Measurements from ENCODE around the gene TMED1.

TMED1 gene

GRCh38 chr19:10808937-10809649 is 26.9 kb downstream of the TMED1 start:
- POLR2A ChIA-PET = no interaction called here
- CTCF ChIA-PET = no interaction called here
- DNase-seq (ENCODE audit: extremely low spot score) = no peak
- TF ChIP-seq ZNF384 (IDR thresholded peaks at IDR 0.05) (no peak), FOXK2 (IDR thresholded peaks at IDR 0.05) (no peak), ELF4 (IDR thresholded peaks at IDR 0.05) (no peak), NFRKB (IDR thresholded peaks at IDR 0.05) (no peak), BHLHE40 (IDR thresholded peaks at IDR 0.05; ENCODE audit: borderline replicate concordance) (no peak), CTBP1 (IDR thresholded peaks at IDR 0.05; ENCODE audit: borderline replicate concordance) (no peak), HDGF (IDR thresholded peaks at IDR 0.05; ENCODE audit: borderline replicate concordance) (no peak), LEF1 (IDR thresholded peaks at IDR 0.05; ENCODE audit: borderline replicate concordance) (no peak), ARNT (IDR thresholded peaks at IDR 0.05) (no peak), SP1 (IDR thresholded peaks at IDR 0.05) (no peak), L3MBTL2 (conservative IDR thresholded peaks at IDR 0.05) (no peak), FOXA1 (IDR thresholded peaks at IDR 0.05) (no peak), TARDBP (IDR thresholded peaks at IDR 0.05) (no peak), FOXM1 (IDR thresholded peaks at IDR 0.05; ENCODE audit: borderline replicate concordance) (no peak), PKNOX1 (IDR thresholded peaks at IDR 0.05) (no peak)

GRCh38 chr19:10805758-10806247 is 30.2 kb downstream of the TMED1 start:
- no peak for TF ChIP-seq ZNF384 (IDR thresholded peaks at IDR 0.05)
- no peak for TF ChIP-seq ELF4 (IDR thresholded peaks at IDR 0.05)
- no peak for TF ChIP-seq ARNT (IDR thresholded peaks at IDR 0.05)
- TF ChIP-seq L3MBTL2 (conservative IDR thresholded peaks at IDR 0.05) = no peak
- TF ChIP-seq LEF1 (IDR thresholded peaks at IDR 0.05; ENCODE audit: borderline replicate concordance) = no peak
- TF ChIP-seq SP1 (IDR thresholded peaks at IDR 0.05) = no peak
- TF ChIP-seq BHLHE40 (IDR thresholded peaks at IDR 0.05; ENCODE audit: borderline replicate concordance) = no peak
- TF ChIP-seq TARDBP (IDR thresholded peaks at IDR 0.05) = no peak
- TF ChIP-seq HDGF (IDR thresholded peaks at IDR 0.05; ENCODE audit: borderline replicate concordance) = no peak
- ChIA-PET POLR2A (no interaction called here), CTCF (no interaction called here)
- DNase-seq (ENCODE audit: extremely low spot score) = no peak

- no peak for DNase-seq (ENCODE audit: extremely low spot score)
- ChIA-PET CTCF (no interaction called here), POLR2A (no interaction called here)
- TF ChIP-seq FOXM1 (IDR thresholded peaks at IDR 0.05; ENCODE audit: borderline replicate concordance) = no peak
- no peak for TF ChIP-seq PKNOX1 (IDR thresholded peaks at IDR 0.05)
- TF ChIP-seq HDGF (IDR thresholded peaks at IDR 0.05; ENCODE audit: borderline replicate concordance) = no peak
- no peak for TF ChIP-seq BHLHE40 (IDR thresholded peaks at IDR 0.05; ENCODE audit: borderline replicate concordance)
- TF ChIP-seq TARDBP (IDR thresholded peaks at IDR 0.05) = no peak
- TF ChIP-seq CTBP1 (IDR thresholded peaks at IDR 0.05; ENCODE audit: borderline replicate concordance) = no peak
- no peak for TF ChIP-seq SUZ12 (IDR thresholded peaks at IDR 0.05)
- no peak for TF ChIP-seq NFRKB (IDR thresholded peaks at IDR 0.05)
- no peak for TF ChIP-seq ARNT (IDR thresholded peaks at IDR 0.05)
- no peak for TF ChIP-seq ZNF384 (IDR thresholded peaks at IDR 0.05)
- TF ChIP-seq FOXK2 (IDR thresholded peaks at IDR 0.05) = no peak
- TF ChIP-seq FOXA1 (IDR thresholded peaks at IDR 0.05) = no peak
- TF ChIP-seq L3MBTL2 (conservative IDR thresholded peaks at IDR 0.05) = no peak
- no peak for TF ChIP-seq SP1 (IDR thresholded peaks at IDR 0.05)
- no peak for TF ChIP-seq LEF1 (IDR thresholded peaks at IDR 0.05; ENCODE audit: borderline replicate concordance)
- no peak for TF ChIP-seq ELF4 (IDR thresholded peaks at IDR 0.05)
These were observed 30.8 kb downstream of the TMED1 start for GRCh38 chr19:10805065-10805757.

GRCh38 chr19:10803252-10803651 is 32.8 kb downstream of the TMED1 start:
- CTCF ChIA-PET = no interaction called here
- TF ChIP-seq NFRKB (IDR thresholded peaks at IDR 0.05) = no peak
- DNase-seq (ENCODE audit: extremely low spot score) = no peak
- POLR2A ChIA-PET = no interaction called here

GRCh38 chr19:10802479-10802878 is 33.5 kb downstream of the TMED1 start:
- POLR2A ChIA-PET = no interaction called here
- CTCF ChIA-PET = no interaction called here

More at GRCh38 chr19:10802479-10802878, 33.5 kb downstream of the TMED1 start:
- TF ChIP-seq SUZ12 (IDR thresholded peaks at IDR 0.05) (no peak), BHLHE40 (IDR thresholded peaks at IDR 0.05; ENCODE audit: borderline replicate concordance) (no peak), LEF1 (IDR thresholded peaks at IDR 0.05; ENCODE audit: borderline replicate concordance) (no peak), ELF4 (IDR thresholded peaks at IDR 0.05) (no peak), FOXK2 (IDR thresholded peaks at IDR 0.05) (no peak), HDGF (IDR thresholded peaks at IDR 0.05; ENCODE audit: borderline replicate concordance) (no peak), FOXA1 (IDR thresholded peaks at IDR 0.05) (no peak), PKNOX1 (IDR thresholded peaks at IDR 0.05) (no peak), SP1 (IDR thresholded peaks at IDR 0.05) (no peak), NFRKB (IDR thresholded peaks at IDR 0.05) (no peak), L3MBTL2 (conservative IDR thresholded peaks at IDR 0.05) (no peak), ARNT (IDR thresholded peaks at IDR 0.05) (no peak), CTBP1 (IDR thresholded peaks at IDR 0.05; ENCODE audit: borderline replicate concordance) (no peak), FOXM1 (IDR thresholded peaks at IDR 0.05; ENCODE audit: borderline replicate concordance) (no peak), TARDBP (IDR thresholded peaks at IDR 0.05) (no peak), ZNF384 (IDR thresholded peaks at IDR 0.05) (no peak)
- no peak for DNase-seq (ENCODE audit: extremely low spot score)

Data from HEK293T (cell line).